Measurements from ENCODE around the gene DOCK8. TPM values are rescaled to one million over a fixed set of nuclear protein-coding genes. Genes with fewer than 3 reads are reported as not detected.

Gene DOCK8
- total RNA-seq, 1 experiment from 2014 or later = 15.2 TPM

- H3K36me3 Mint-ChIP-seq (ENCODE audit: insufficient read depth, unreplicated experiment) = peaks cover 6% of the 10 kb centered on the region
- TF ChIP-seq CTCF (IDR thresholded peaks at IDR 0.05; ENCODE audit: insufficient read depth in 1 of 2, low read depth in 1 of 2, low read length in 1 of 2, severe bottlenecking in 1 of 2, unreplicated experiment in 1 of 2) = no peak
- Histone ChIP-seq H3K27me3 (replicated peaks; ENCODE audit: control insufficient read depth, insufficient read depth, low read length) (no peaks in the 10 kb centered on the region), H3K4me1 (no peaks in the 10 kb centered on the region), H3K9me3 (no peaks in the 10 kb centered on the region), H3K36me3 (ENCODE audit: control insufficient read depth, insufficient read depth, low read length) (no peaks in the 10 kb centered on the region), H3K4me3 (ENCODE audit: low read depth, low read length) (no peak overlapping the region)
- no peak for DNase-seq
- H3K9me3 Mint-ChIP-seq (ENCODE audit: unreplicated experiment) = no peaks in the 10 kb centered on the region
- H3K27ac Mint-ChIP-seq (ENCODE audit: unreplicated experiment) = no peak overlapping the region
- no peaks in the 10 kb centered on the region for H3K4me1 Mint-ChIP-seq (ENCODE audit: low read depth, unreplicated experiment)
- H3K27me3 Mint-ChIP-seq (ENCODE audit: insufficient read depth, unreplicated experiment) = no peaks in the 10 kb centered on the region
- intact Hi-C loops (cut with micrococcal nuclease; ENCODE audit: unreplicated experiment) = no loop called here
- ChIA-PET CTCF (no interaction called here), POLR2A (no interaction called here)
- no TSS peak for BruUV-seq (replicated peaks)
- no peak overlapping the region for H3K4me3 Mint-ChIP-seq (ENCODE audit: unreplicated experiment)
These were observed 135.7 kb downstream of the DOCK8 start for GRCh38 chr9:350384-350783.

GRCh38 chr9:351916-352315, 137.3 kb downstream of the DOCK8 start:
- Mint-ChIP-seq H3K27ac (ENCODE audit: unreplicated experiment) (no peak overlapping the region), H3K27me3 (ENCODE audit: insufficient read depth, unreplicated experiment) (no peaks in the 10 kb centered on the region), H3K9me3 (ENCODE audit: unreplicated experiment) (no peaks in the 10 kb centered on the region), H3K36me3 (ENCODE audit: insufficient read depth, unreplicated experiment) (peaks cover 6% of the 10 kb centered on the region), H3K4me1 (ENCODE audit: low read depth, unreplicated experiment) (no peaks in the 10 kb centered on the region), H3K4me3 (ENCODE audit: unreplicated experiment) (no peak overlapping the region)
- Histone ChIP-seq H3K4me3 (ENCODE audit: low read depth, low read length) (no peak overlapping the region), H3K27me3 (replicated peaks; ENCODE audit: control insufficient read depth, insufficient read depth, low read length) (no peaks in the 10 kb centered on the region), H3K9me3 (no peaks in the 10 kb centered on the region), H3K4me1 (no peaks in the 10 kb centered on the region), H3K36me3 (ENCODE audit: control insufficient read depth, insufficient read depth, low read length) (no peaks in the 10 kb centered on the region)
- POLR2A ChIA-PET = no interaction called here
- no TSS peak for BruUV-seq (replicated peaks)
- TF ChIP-seq CTCF (IDR thresholded peaks at IDR 0.05; ENCODE audit: insufficient read depth in 1 of 2, low read depth in 1 of 2, low read length in 1 of 2, severe bottlenecking in 1 of 2, unreplicated experiment in 1 of 2) = no peak
- intact Hi-C loops (cut with micrococcal nuclease; ENCODE audit: unreplicated experiment) = no loop called here
- CTCF ChIA-PET = no interaction called here
- DNase-seq = no peak

- Mint-ChIP-seq H3K27me3 (ENCODE audit: insufficient read depth, unreplicated experiment) (no peaks in the 10 kb centered on the region), H3K4me1 (ENCODE audit: low read depth, unreplicated experiment) (no peaks in the 10 kb centered on the region), H3K36me3 (ENCODE audit: insufficient read depth, unreplicated experiment) (peaks cover 6% of the 10 kb centered on the region), H3K4me3 (ENCODE audit: unreplicated experiment) (no peak overlapping the region), H3K9me3 (ENCODE audit: unreplicated experiment) (no peaks in the 10 kb centered on the region), H3K27ac (ENCODE audit: unreplicated experiment) (no peak overlapping the region)
- no TSS peak for BruUV-seq (replicated peaks)
- no peaks in the 10 kb centered on the region for H3K4me1 ChIP-seq
- no peaks in the 10 kb centered on the region for H3K36me3 ChIP-seq (ENCODE audit: control insufficient read depth, insufficient read depth, low read length)
- ChIA-PET POLR2A (no interaction called here), CTCF (no interaction called here)
- DNase-seq = no peak
- no peak for TF ChIP-seq CTCF (IDR thresholded peaks at IDR 0.05; ENCODE audit: insufficient read depth in 1 of 2, low read depth in 1 of 2, low read length in 1 of 2, severe bottlenecking in 1 of 2, unreplicated experiment in 1 of 2)
- intact Hi-C loops (cut with micrococcal nuclease; ENCODE audit: unreplicated experiment) = no loop called here
- no peaks in the 10 kb centered on the region for H3K9me3 ChIP-seq
- H3K4me3 ChIP-seq (ENCODE audit: low read depth, low read length) = no peak overlapping the region
- H3K27me3 ChIP-seq (replicated peaks; ENCODE audit: control insufficient read depth, insufficient read depth, low read length) = no peaks in the 10 kb centered on the region
These were observed 138.4 kb downstream of the DOCK8 start for GRCh38 chr9:353077-353476.

Measured in Caco-2 (cell line).